Small intestine (tissue), 7 donors: ENCODE measurements around the gene TAMALIN. TPM values are rescaled to one million over a fixed set of nuclear protein-coding genes. Genes with fewer than 3 reads are reported as not detected.

Experiments used
- DNase-seq, 2 donors: peaks; one replicate each; pipeline versions ENCODE4 v3.0.0 to v3.0.0-alpha.2; 2013
- FAIRE-seq: peaks from 2 replicates; lab custom pipeline; 2012; peaks lifted over from hg19 to GRCh38; lab: Jason Lieb, UNC
- H3K27ac ChIP-seq, 3 donors: one replicate each; pipeline ENCODE4 v1.5.1; 2013; ENCODE audit warnings: low read length in 2 of 3, mild to moderate bottlenecking in 2 of 3, control low read depth in 1 of 3, inconsistent platforms in 1 of 3, low read depth in 1 of 3, moderate library complexity in 1 of 3
- H3K27me3 ChIP-seq, 3 donors: one replicate each; pipeline ENCODE4 v1.6.1; 2013; ENCODE audit warnings: low read length in 3 of 3, inconsistent platforms in 1 of 3; ENCODE audit not compliant: control insufficient read depth in 3 of 3, insufficient read depth in 3 of 3
- H3K36me3 ChIP-seq, 3 donors: one replicate each; pipeline ENCODE4 v1.6.1; 2013; ENCODE audit warnings: low read length in 3 of 3, inconsistent platforms in 1 of 3, low read depth in 1 of 3, mild to moderate bottlenecking in 1 of 3, moderate library complexity in 1 of 3; ENCODE audit not compliant: control insufficient read depth in 3 of 3, insufficient read depth in 2 of 3
- H3K4me1 ChIP-seq, 3 donors: one replicate each; pipeline ENCODE4 v1.6.1; 2013; ENCODE audit warnings: low read length in 2 of 3, inconsistent platforms in 1 of 3, low read depth in 1 of 3, mild to moderate bottlenecking in 1 of 3, moderate library complexity in 1 of 3; ENCODE audit not compliant: control insufficient read depth in 3 of 3, insufficient read depth in 2 of 3
- H3K4me3 ChIP-seq, 3 donors: one replicate each; pipeline ENCODE4 v1.5.1; 2013; ENCODE audit warnings: low read length in 3 of 3, control low read depth in 1 of 3, inconsistent platforms in 1 of 3, low read depth in 1 of 3, mild to moderate bottlenecking in 1 of 3, moderate library complexity in 1 of 3
- H3K9me3 ChIP-seq, 2 donors: one replicate each; pipeline ENCODE4 v1.6.1; 2013; ENCODE audit warnings: low read depth in 1 of 2, low read length in 1 of 2; ENCODE audit not compliant: control insufficient read depth in 2 of 2, insufficient read depth in 1 of 2
- WGBS, 3 donors: extraction: QIAGEN DNeasy Blood & Tissue Kit; methylation state at CpG; one replicate each; pipeline ENCODE4 v1.1.7; 2013; 5-methylcytosine and 5-hydroxymethylcytosine counted together
- polyA plus RNA-seq, 4 donors: library from polyadenylated mRNA; stranded (reverse) in 3 of 4; unstranded in 1 of 4; fragments of 200-250 nt in 3 of 4; fragments of 120-200 nt in 1 of 4; gene quantifications; one replicate each; pipeline versions ENCODE4 v1.2.1 to v1.2.3, GENCODE V29; 2013
- donor health status: healthy with polysubstance abuse.
- donor health status: control.
- donor health status: control.
- donor health status: Bipolar disorder and iron deficiency.
- donor health status: healthy.

TAMALIN gene
- polyA plus RNA-seq, 4 donors: 3.8 to 32.5 (median 10.1) TPM

DNA sequence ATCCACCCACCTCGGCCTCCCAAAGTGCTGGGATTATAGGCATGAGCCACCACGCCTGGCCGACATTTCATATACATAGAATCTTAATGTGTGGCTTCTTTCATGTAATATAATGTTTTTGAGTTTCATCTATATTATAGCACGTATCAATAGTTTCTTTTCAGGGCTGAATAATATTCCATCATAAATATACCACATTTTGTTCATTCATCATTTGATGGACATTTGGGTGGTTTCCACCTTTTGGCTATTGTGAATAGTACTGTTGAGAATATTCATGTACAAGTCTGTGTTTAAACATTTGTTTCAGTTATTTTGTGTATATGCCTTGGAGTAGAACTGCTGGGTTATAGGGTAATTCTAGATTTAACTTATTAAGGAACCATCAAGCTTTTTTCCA is 43.3 kb upstream of the TAMALIN start:
- Histone ChIP-seq H3K4me3 (no peak overlapping the region), H3K4me1 (peaks cover 6 to 52% (median 13%) of the 10 kb centered on the region in 3 donors), H3K27me3 (no peaks in the 10 kb centered on the region), H3K36me3 (peaks cover 0 to 17% (median 0%) of the 10 kb centered on the region in 3 donors), H3K27ac (peak overlapping the region in 1 of 3 donors; percentile 78), H3K9me3 (no peaks in the 10 kb centered on the region)
- FAIRE-seq: no peak
- no peak for DNase-seq
- 94 to 97% (median 95%) methylated on average over 4 of the region's 4 CpGs for WGBS, 3 donors

DNA sequence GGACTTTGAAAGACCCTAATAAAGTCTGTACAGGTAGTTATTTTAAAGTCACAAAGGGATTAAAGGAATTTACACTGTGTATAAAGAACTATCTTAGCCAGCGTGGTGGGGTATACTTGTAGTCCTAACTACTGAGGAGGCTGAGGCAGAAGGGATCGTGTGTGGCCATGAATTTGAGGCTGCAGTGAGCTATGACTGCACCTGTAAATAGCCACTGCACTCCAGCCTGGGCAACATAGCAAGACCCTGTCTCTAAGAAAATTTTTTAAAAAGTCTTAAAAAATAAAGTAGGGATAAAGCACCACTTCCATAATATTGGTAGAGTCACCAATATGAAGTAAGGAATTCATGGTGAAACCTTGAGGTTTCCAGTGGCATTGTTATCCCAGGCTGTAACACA is 37.1 kb upstream of the TAMALIN start:
- DNase-seq (no peak), FAIRE-seq (no peak)
- Histone ChIP-seq H3K4me3 (no peak overlapping the region), H3K27ac (peak overlapping the region in 1 of 3 donors; percentile 8), H3K27me3 (no peaks in the 10 kb centered on the region), H3K4me1 (peaks cover 16 to 63% (median 30%) of the 10 kb centered on the region in 3 donors), H3K36me3 (peaks cover 0 to 9% (median 0%) of the 10 kb centered on the region in 3 donors), H3K9me3 (no peaks in the 10 kb centered on the region)
- 54 to 77% (median 54%) methylated on average over 2 of the region's 2 CpGs for WGBS, 3 donors

DNA sequence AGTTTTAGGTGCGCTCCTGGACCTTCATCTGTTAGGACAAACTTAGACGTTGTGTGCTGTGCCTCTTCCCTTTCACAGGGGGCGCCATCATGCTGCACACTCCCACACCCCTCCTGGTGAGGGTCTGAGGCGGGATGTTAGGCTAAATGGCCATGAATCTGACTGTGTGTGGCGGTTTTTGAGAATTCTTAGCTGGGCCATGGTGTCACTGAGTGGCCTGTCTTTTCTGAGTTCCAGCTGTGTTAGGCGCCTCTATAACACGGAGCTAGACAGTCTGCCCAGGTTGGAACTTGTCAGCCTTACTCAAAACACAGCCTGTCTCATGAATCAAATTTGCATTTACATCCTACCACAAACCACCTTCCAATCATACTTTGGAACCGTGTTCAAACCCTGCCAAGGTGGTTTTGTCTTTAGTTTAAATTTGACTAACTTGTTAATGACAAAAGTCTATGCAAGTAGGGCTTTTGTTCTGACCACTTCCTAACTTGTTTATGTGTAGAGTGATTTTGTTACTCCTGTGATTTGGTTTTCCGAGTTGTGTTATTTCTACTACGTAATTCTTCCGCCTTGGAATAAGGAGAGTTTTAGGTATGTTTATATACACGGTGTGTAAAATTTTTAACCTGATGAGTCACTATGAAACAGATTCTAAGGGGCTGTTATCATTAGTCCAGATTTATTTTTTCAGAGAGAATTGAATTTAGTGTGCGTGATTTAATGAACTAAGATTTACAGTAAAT is 35.7 kb upstream of the TAMALIN start:
- DNase-seq (peak; percentile 52 to 59), FAIRE-seq (no peak)
- Histone ChIP-seq H3K9me3 (no peaks in the 10 kb centered on the region), H3K4me1 (peaks cover 16 to 77% (median 34%) of the 10 kb centered on the region in 3 donors), H3K27me3 (no peaks in the 10 kb centered on the region), H3K4me3 (no peak overlapping the region), H3K27ac (peak overlapping the region in 2 of 3 donors; percentile 6 to 28), H3K36me3 (peaks cover 0 to 20% (median 2%) of the 10 kb centered on the region in 3 donors)
- WGBS, 3 donors: 34 to 48% (median 40%) methylated on average over 13 of the region's 13 CpGs

- H3K27me3 ChIP-seq: no peaks in the 10 kb centered on the region
- peak overlapping the region in 2 of 3 donors; percentile 19 to 38 for H3K27ac ChIP-seq
- DNase-seq: no peak
- FAIRE-seq: no peak
- H3K4me3 ChIP-seq: no peak overlapping the region
- no peaks in the 10 kb centered on the region for H3K9me3 ChIP-seq
- H3K4me1 ChIP-seq: peaks cover 16 to 85% (median 35%) of the 10 kb centered on the region in 3 donors
- H3K36me3 ChIP-seq: peaks cover 3 to 21% (median 7%) of the 10 kb centered on the region in 3 donors
- WGBS, 3 donors: 36 to 56% (median 39%) methylated on average over 4 of the region's 4 CpGs
Observed at GRCh38 chr12:51971679-51972421, 34.9 kb upstream of the TAMALIN start.

- H3K4me1 ChIP-seq: peaks cover 16 to 90% (median 35%) of the 10 kb centered on the region in 3 donors
- H3K27me3 ChIP-seq: no peaks in the 10 kb centered on the region
- H3K36me3 ChIP-seq: peaks cover 4 to 25% (median 8%) of the 10 kb centered on the region in 3 donors
- no peak overlapping the region for H3K4me3 ChIP-seq
- peak overlapping the region in 2 of 3 donors; percentile 19 to 38 for H3K27ac ChIP-seq
- DNase-seq: peak in 1 of 2 donors; percentile 41
- no peaks in the 10 kb centered on the region for H3K9me3 ChIP-seq
- no peak for FAIRE-seq
- 24 to 50% (median 31%) methylated on average over 5 of the region's 5 CpGs for WGBS, 3 donors
Observed at GRCh38 chr12:51972422-51972812, 34.3 kb upstream of the TAMALIN start.

DNA sequence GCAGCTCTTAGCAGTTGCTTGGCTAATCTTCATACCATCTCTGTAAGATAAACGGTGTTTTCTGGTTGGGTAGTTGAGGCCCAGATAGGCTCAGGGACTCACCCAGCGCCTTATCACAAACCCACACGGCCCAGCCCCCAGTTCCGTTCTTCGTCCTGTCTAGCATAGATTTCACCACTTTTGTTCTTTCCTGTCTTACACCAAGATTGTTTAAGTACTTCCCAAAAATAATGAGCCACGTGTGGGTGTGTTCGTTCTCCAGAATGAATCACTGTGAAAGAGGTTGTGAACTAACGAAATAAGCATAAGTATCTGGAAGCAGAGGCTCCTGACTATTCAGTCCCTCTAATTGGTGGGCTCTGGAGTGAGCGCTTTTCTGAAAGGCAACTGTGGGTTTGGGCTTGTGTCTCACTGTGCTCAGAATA is 33.9 kb upstream of the TAMALIN start:
- Histone ChIP-seq H3K4me1 (peaks cover 14 to 90% (median 35%) of the 10 kb centered on the region in 3 donors), H3K27ac (peak overlapping the region in 2 of 3 donors; percentile 19 to 67), H3K36me3 (peaks cover 4 to 27% (median 12%) of the 10 kb centered on the region in 3 donors), H3K4me3 (no peak overlapping the region), H3K9me3 (no peaks in the 10 kb centered on the region), H3K27me3 (no peaks in the 10 kb centered on the region)
- DNase-seq: peak; percentile 37 to 43
- FAIRE-seq: no peak
- 30 to 39% (median 31%) methylated on average over 9 of the region's 9 CpGs for WGBS, 3 donors

DNA sequence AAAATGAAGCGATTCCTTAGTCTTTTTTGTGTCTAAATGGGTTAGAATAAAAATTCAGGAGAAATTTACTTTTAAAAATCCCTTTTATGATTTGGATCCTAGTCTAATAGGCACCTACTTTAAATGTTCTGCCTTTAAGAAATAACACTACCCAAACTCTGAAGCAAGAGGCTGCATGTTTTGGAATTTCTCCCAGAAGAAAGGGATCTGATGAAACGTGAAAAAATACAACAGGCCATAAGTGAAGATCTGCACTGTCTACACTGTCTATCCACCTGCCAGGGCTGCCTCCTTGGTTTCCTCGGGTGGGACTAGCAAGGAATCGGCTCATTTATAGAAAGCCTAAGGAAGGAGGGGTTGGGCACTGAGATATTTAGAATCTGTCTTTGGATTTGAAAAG is 33.2 kb upstream of the TAMALIN start:
- Histone ChIP-seq H3K4me1 (peaks cover 14 to 89% (median 35%) of the 10 kb centered on the region in 3 donors), H3K4me3 (no peak overlapping the region), H3K9me3 (no peaks in the 10 kb centered on the region), H3K36me3 (peaks cover 4 to 30% (median 12%) of the 10 kb centered on the region in 3 donors), H3K27me3 (no peaks in the 10 kb centered on the region), H3K27ac (no peak overlapping the region)
- FAIRE-seq (no peak), DNase-seq (no peak)
- WGBS, 3 donors: 72 to 75% (median 73%) methylated on average over 4 of the region's 4 CpGs

DNA sequence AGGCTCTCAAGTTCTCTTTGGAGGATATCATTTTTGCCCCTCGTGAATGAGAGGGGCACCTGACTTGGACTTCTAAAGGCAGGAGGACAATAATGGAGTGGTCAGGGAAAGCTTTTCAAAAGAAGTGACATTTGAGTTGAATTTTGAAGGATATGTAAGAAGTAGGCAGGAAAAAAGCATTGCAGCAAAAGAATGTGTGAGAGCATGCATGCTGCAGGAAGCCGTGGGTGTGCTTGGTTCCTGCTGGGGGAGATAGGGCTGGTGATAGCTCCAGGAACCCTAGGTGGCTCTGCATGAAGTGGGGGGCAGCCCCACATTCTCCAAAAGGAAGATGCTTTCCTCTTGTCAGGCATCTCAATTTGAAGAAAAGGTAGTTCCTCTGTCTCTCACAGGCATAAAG is 32.1 kb upstream of the TAMALIN start:
- Histone ChIP-seq H3K36me3 (peaks cover 4 to 37% (median 12%) of the 10 kb centered on the region in 3 donors), H3K27ac (no peak overlapping the region), H3K4me1 (peaks cover 14 to 86% (median 35%) of the 10 kb centered on the region in 3 donors), H3K27me3 (no peaks in the 10 kb centered on the region), H3K9me3 (no peaks in the 10 kb centered on the region), H3K4me3 (no peak overlapping the region)
- no peak for FAIRE-seq
- 44 to 64% (median 61%) methylated on average over 2 of the region's 2 CpGs for WGBS, 3 donors
- no peak for DNase-seq
